ENCODE measurements around the gene KCNK17.

Gene KCNK17

GRCh38 chr6:39335780-39336545 is 21.7 kb upstream of the KCNK17 start:
- DNase-seq: no peak

GRCh38 chr6:39333644-39334438 is 19.6 kb upstream of the KCNK17 start:
- DNase-seq: no peak

- DNase-seq: no peak
Observed at GRCh38 chr6:39330476-39330875, 16.3 kb upstream of the KCNK17 start.

DNA sequence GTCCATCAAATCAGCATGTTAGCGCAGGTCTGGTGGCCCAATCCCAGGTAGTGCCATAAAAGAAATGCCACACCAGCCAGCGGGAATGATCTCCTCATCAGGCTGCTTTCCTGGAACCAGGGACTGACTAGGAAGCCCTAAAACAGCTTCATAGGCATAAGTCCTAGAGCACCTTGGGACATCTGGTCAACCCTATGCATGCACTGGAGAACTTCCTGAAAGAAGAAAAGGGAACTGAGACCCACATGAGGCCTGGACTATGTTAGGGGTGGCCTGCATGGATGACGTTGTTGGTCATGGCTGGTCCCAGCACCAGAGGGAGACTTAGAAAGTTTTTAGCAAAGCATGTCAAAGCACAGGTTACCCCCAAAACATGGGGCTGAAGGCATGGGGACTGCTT is 15.8 kb upstream of the KCNK17 start:
- no peak for DNase-seq

DNA sequence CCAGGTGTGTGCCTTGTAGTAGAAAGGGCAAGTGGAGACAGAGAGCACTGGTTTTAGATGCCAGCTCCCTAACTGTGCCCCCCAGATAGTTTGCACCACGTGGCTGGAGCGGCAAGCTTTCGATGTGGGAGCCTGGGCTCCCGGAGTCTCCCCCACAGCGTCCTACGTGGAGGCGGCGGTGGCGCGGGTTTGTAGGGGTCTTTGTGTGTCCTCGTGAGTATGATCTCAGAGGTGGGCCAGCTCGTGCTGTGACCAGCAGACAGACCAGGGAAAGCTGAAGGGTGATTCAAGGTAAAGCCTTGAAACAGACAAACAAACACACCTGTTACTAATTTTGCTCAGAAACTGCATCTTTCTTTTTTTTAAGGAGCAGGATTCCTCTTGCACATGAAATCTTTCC is 13.8 kb upstream of the KCNK17 start:
- DNase-seq: no peak

DNA sequence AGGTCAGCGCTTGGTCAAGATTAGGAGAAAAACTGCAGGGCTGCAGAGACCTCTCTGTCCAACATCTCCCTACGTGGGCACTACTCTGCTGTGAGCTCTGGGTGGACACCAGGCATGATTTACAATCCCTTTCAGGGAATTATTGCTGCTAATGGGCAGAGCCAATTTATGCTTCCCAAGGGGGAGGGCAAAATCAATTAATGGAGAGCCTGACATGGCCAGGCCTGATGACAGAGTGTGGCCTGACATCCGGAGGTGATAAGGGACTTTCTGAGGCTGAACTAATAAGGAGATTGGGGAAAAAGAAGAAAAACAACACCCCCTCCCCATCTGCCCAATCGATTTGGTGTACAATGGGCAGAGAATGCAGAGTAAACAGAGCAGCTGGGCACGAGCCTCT is 13.3 kb upstream of the KCNK17 start:
- DNase-seq: no peak

- DNase-seq: no peak
Observed at GRCh38 chr6:39322306-39322850, 8.2 kb upstream of the KCNK17 start, which contains the start of gene KCNK16. Gene KCNK16, minus strand, starts transcription at chr6:39322702. Its CDS starts 162 bp downstream, at chr6:39322540.

DNA sequence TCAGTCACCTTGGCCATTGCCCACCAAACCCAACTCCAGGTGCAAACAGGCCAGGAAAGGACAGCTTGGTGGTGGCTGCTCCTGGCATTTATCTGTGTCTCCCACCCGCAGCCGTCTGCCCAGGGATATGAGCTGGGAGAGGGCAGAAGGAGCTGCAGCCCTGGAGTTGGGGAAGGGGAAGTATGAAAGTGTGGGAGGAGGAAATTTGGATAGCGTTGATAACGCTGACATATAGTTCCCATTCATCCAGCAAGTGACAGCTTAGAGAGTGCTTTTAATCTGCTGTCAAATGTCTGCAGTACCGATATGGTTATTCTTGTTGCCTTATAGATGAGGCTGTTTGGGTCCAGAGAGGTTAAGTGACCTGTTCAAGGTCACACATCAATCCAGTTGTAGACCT is 7.5 kb upstream of the KCNK17 start:
- no peak for DNase-seq

- no peak for DNase-seq
Observed at GRCh38 chr6:39320363-39320984, 6.3 kb upstream of the KCNK17 start.

GRCh38 chr6:39319621-39320362 is 5.6 kb upstream of the KCNK17 start:
- no peak for DNase-seq

- DNase-seq: no peak
Observed at GRCh38 chr6:39317256-39317655, 3.0 kb upstream of the KCNK17 start.

DNA sequence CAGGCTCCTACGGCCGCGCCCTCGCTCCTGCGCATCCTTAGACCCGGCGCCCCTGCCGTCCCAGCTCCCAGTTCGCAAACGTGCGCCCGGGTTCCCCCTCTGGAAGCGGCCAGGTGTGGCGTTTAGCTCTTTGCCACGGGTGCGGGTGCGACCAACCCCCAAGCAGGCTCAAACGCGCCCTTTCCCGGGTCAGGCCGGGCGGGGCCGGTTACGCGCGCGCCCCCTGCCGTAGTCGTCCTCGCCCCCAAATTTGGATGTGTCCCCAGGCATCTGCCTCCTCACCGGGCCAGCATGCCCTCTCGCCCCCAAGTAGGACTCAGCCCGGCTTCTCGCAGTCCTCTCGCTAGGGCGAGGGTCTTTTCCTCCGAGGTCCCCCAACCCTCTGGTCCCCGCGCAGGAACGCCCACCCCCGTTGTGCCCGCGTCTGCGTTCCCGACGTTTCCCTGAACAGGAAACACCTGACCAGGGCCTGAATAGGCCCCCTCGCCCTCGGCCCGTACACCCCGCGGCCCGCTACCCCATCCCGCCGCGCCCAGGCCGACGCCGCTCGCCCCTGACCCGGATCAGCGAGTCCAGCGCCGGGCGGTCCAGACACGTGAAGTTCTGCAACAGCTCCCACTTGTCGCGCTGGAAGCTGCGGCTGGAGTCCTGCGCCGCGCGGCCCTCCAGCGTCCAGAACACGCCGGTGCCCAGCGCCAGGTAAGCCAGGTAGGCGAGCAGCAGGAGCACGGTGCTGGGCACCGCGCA is 520 bp downstream of the KCNK17 start:
- DNase-seq: no peak

GRCh38 chr6:39312912-39313525 is 1.2 kb downstream of the KCNK17 start:
- no peak for DNase-seq

DNA sequence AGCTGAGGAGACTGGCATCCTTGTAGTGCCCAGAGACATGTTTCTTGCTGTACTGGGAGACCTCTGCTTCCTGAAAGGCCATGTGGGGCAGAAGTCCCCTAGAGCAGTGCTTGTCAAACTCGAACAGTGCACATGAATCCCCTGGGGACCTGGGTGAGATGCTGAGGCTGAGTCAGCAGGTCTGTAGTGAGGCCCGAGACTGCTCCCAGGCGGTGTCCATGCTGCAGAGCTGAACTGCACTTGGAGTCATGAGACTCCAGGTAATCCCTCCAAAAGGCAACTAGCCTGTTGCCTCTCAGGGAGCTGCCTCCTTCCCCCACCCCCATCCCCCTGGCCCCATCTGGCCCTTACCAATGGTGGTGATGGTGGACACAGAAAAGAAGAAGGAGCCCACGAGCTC is 3.7 kb downstream of the KCNK17 start:
- no peak for DNase-seq

GRCh38 chr6:39309942-39310531 is 4.2 kb downstream of the KCNK17 start:
- DNase-seq: no peak

DNA sequence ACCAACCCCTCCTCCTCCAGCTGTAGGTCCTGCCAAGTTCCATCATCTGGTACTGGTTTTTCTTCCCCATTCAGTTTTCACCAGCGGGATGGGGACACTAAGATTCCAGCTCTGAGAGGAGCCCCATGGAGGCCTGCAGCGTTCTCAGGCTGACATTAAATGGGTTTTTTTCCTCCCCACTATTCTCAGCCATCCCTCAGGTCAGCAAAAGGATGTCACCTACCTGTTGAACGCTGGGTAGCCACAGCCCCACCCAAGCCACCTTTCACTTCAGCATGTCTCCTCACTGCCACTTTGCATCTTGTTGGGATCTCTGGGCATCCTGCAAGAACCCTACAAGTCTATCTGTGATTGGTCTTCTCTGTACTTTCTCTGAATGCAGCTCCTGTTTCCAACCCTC is 6.8 kb downstream of the KCNK17 start:
- DNase-seq: no peak

GRCh38 chr6:39304951-39305350 is 9.3 kb downstream of the KCNK17 start:
- DNase-seq: no peak

- no peak for DNase-seq
Observed at GRCh38 chr6:39303425-39304153, 10.6 kb downstream of the KCNK17 start.

DNA sequence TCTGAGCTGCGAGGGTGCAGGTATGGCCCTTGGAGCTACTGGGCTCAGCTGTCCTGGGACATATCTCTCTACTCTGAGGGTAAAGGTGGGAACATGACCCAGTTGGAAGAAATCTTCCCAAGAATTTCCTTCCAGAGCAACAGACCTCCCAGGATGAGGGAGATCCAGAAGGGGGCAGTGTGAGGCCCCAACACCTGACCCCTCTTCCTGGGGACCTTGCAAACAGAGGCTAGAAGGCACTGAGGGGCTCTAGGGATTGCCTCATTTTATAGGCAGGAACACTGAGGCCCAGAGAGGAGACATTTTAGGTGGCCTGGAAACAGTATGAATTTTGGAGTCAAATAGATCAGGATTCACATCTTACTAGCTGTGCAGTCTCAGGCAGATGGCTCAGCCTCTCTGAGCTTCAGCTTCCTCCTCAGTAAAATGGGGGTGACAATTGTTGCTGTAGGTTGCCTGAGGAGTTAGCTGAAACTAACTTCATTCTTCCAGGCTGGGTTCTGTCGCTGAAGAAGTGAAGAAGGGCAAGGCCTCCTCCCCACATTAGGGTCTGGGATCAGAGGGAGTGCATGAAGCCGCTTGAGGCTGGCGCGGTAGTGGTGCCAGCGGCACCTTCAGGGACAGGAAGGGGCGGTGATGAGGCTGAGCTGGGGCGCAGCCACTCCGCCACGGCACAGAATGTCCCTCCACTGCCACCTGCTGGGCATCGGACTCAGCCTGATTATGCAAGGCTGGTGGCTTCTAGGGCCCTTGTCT is 11.4 kb downstream of the KCNK17 start:
- no peak for DNase-seq

DNA sequence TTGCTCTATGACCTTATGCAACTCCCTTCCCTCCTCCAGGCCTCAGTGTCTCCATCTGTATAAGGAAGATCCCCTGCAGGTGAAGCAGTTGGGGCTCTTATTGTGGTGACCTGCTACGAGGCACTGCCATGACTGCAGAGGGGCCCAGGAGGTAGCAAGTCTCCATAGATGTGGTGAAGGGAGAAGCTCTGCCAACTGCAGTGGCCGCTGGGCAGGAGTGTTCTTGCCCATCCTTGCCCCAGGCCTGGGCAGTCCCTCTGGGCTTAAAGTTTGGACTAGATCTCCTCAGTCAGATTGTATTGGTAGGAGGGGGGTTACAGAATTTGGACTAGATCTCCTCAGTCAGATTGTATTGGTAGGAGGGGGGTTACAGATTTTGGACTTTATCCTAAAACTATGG is 12.2 kb downstream of the KCNK17 start:
- DNase-seq: no peak
